IMR-90 (cell line): ENCODE measurements around the gene ERICH6B. TPM values are rescaled to one million over a fixed set of nuclear protein-coding genes. Genes with fewer than 3 reads are reported as not detected.

Experiments
- ATAC-seq: fragments of 200-7000 bp; cut with Tn5 transposase; 2 replicates; pipeline ENCODE4 v1.9.1; 2020; ENCODE audit warnings: low read depth, mild to moderate bottlenecking, moderate library complexity
- BruUV-seq: library from RNA; stranded (reverse); fragments of 400-500 nt; replicated peaks from 2 replicates; lab custom pipeline; 2021; lab: Mats Ljungman, UMichigan
- CTCF ChIA-PET: fragments of 300-600 bp; formaldehyde crosslinking; extraction: SDS; loops from one replicate; lab custom pipeline; 2021; ENCODE audit warnings: antibody characterized with exemption; lab: Yijun Ruan, JAX
- POLR2A ChIA-PET: fragments of 300-600 bp; sonication (Branson Sonifier 250); formaldehyde crosslinking; loops from one replicate; lab custom pipeline; 2022; ENCODE audit warnings: antibody characterized with exemption; ENCODE audit not compliant: unreplicated experiment; lab: Charles Lee
- DNase-seq: peaks from one replicate; pipeline ENCODE4 v3.0.0; 2013
- H2AFZ ChIP-seq: replicated peaks from 2 replicates; pipeline ENCODE3; 2013; ENCODE audit warnings: low read length, mild to moderate bottlenecking; ENCODE audit not compliant: poor library complexity
- H2AK5ac ChIP-seq: 2 replicates; pipeline ENCODE4 v1.6.1; 2013; ENCODE audit warnings: low read depth, low read length, inconsistent platforms
- H2AK9ac ChIP-seq: replicated peaks from 2 replicates; pipeline ENCODE3; 2013; ENCODE audit warnings: mild to moderate bottlenecking, low read depth, low read length, moderate library complexity; ENCODE audit not compliant: poor library complexity
- H2BK120ac ChIP-seq: 2 replicates; pipeline ENCODE4 v1.6.1; 2013; ENCODE audit warnings: low read depth, low read length, inconsistent platforms
- H2BK15ac ChIP-seq: 3 replicates; pipeline ENCODE4 v1.6.1; 2013; ENCODE audit warnings: low read depth, low read length, inconsistent platforms
- H2BK20ac ChIP-seq: 2 replicates; pipeline ENCODE4 v1.6.1; 2013; ENCODE audit warnings: low read depth, mild to moderate bottlenecking, inconsistent platforms, low read length, moderate library complexity
- H2BK5ac ChIP-seq: 2 replicates; pipeline ENCODE4 v1.6.1; 2013; ENCODE audit warnings: mild to moderate bottlenecking, low read depth, low read length, inconsistent platforms; ENCODE audit not compliant: poor library complexity, severe bottlenecking
- H3K14ac ChIP-seq: replicated peaks from 2 replicates; pipeline ENCODE4 v1.6.1; 2013; ENCODE audit warnings: low read depth, low read length, inconsistent platforms
- H3K18ac ChIP-seq: 2 replicates; pipeline ENCODE4 v1.6.1; 2013; ENCODE audit warnings: low read depth, low read length, control low read depth
- H3K23ac ChIP-seq: 2 replicates; pipeline ENCODE4 v1.6.1; 2013; ENCODE audit warnings: low read depth, low read length, inconsistent platforms
- H3K27ac ChIP-seq: 2 replicates; pipeline ENCODE4 v1.5.1; 2013; ENCODE audit warnings: mild to moderate bottlenecking, control low read depth, low read length; ENCODE audit not compliant: insufficient read depth
- H3K27me3 ChIP-seq: 2 replicates; pipeline ENCODE4 v1.6.1; 2013; ENCODE audit warnings: low read length; ENCODE audit not compliant: control insufficient read depth, insufficient read depth
- H3K36me3 ChIP-seq: 2 replicates; pipeline ENCODE4 v1.6.1; 2013; ENCODE audit warnings: low read length, mixed read lengths; ENCODE audit not compliant: control insufficient read depth, insufficient read depth
- H3K4ac ChIP-seq: 2 replicates; pipeline ENCODE4 v1.6.1; 2013; ENCODE audit warnings: low read depth, low read length, inconsistent platforms
- H3K4me1 ChIP-seq: 2 replicates; pipeline ENCODE4 v1.6.1; 2013; ENCODE audit warnings: low read length, mixed read lengths; ENCODE audit not compliant: control insufficient read depth, insufficient read depth
- H3K4me2 ChIP-seq: 2 replicates; pipeline ENCODE4 v1.6.1; 2013; ENCODE audit warnings: low read depth, mild to moderate bottlenecking, control low read depth, low read length, moderate library complexity
- H3K4me3 ChIP-seq: 2 replicates; pipeline ENCODE4 v1.5.1; 2013; ENCODE audit warnings: low read depth, mild to moderate bottlenecking, control low read depth, low read length, moderate library complexity; ENCODE audit not compliant: insufficient read depth
- H3K56ac ChIP-seq: 2 replicates; pipeline ENCODE4 v1.6.1; 2013; ENCODE audit warnings: low read length, inconsistent platforms; ENCODE audit not compliant: insufficient read depth; ENCODE audit errors: extremely low read depth
- H3K79me1 ChIP-seq, 2 experiments: 2 replicates each; pipeline ENCODE4 v1.6.1; 2013; ENCODE audit warnings: low read length in 2 of 2, inconsistent platforms in 1 of 2, low read depth in 1 of 2
- H3K9ac ChIP-seq: 2 replicates; pipeline ENCODE4 v1.6.1; 2013; ENCODE audit warnings: low read depth, low read length, control low read depth
- H3K9me1 ChIP-seq: 2 replicates; pipeline ENCODE4 v1.6.1; 2013; ENCODE audit warnings: low read length, inconsistent platforms; ENCODE audit not compliant: insufficient read depth
- H3K9me3 ChIP-seq: 2 replicates; pipeline ENCODE4 v1.6.1; 2013; ENCODE audit warnings: low read length; ENCODE audit not compliant: control insufficient read depth, insufficient read depth
- H4K20me1 ChIP-seq: 2 replicates; pipeline ENCODE4 v1.6.1; 2013; ENCODE audit warnings: low read length, inconsistent platforms; ENCODE audit not compliant: insufficient read depth
- H4K5ac ChIP-seq: 2 replicates; pipeline ENCODE4 v1.6.1; 2013; ENCODE audit warnings: mild to moderate bottlenecking, low read depth, low read length, control low read depth
- H4K8ac ChIP-seq, 2 experiments: 2 replicates each; pipeline ENCODE4 v1.6.1; 2013; ENCODE audit warnings: low read depth in 2 of 2, low read length in 2 of 2, control low read depth in 1 of 2, inconsistent platforms in 1 of 2
- H4K91ac ChIP-seq: 2 replicates; pipeline ENCODE4 v1.6.1; 2013; ENCODE audit warnings: low read depth, low read length, inconsistent platforms; ENCODE audit not compliant: insufficient read depth
- BHLHE40 ChIP-seq: fragments of 150-350 bp; IDR thresholded peaks from 2 replicates; pipeline ENCODE4 v1.6.1; 2016; ENCODE audit warnings: mild to moderate bottlenecking, low read depth, low read length
- CEBPB ChIP-seq: IDR thresholded peaks from 2 replicates; pipeline ENCODE4 v1.6.1; 2012; ENCODE audit warnings: low read depth, low read length, improper control_type of control experiment
- CHD1 ChIP-seq: IDR thresholded peaks from 2 replicates; pipeline ENCODE4 v1.6.1; 2012; ENCODE audit warnings: low read depth, low read length, improper control_type of control experiment
- ELK1 ChIP-seq: fragments of 150-350 bp; IDR thresholded peaks from 2 replicates; pipeline ENCODE4 v1.6.1; 2016; ENCODE audit warnings: low read depth, mild to moderate bottlenecking, low read length, moderate library complexity, borderline replicate concordance
- FOS ChIP-seq: fragments of 150-350 bp; IDR thresholded peaks from 2 replicates; pipeline ENCODE4 v1.6.1; 2016; ENCODE audit warnings: low read depth, low read length
- MAFK ChIP-seq: IDR thresholded peaks from 2 replicates; pipeline ENCODE4 v1.6.1; 2012; ENCODE audit warnings: low read depth, low read length, improper control_type of control experiment
- MAZ ChIP-seq: IDR thresholded peaks from 2 replicates; pipeline ENCODE4 v1.6.1; 2012; ENCODE audit warnings: low read depth, mild to moderate bottlenecking, low read length, improper control_type of control experiment, moderate library complexity, borderline replicate concordance
- MXI1 ChIP-seq: IDR thresholded peaks from 2 replicates; pipeline ENCODE4 v1.6.1; 2012; ENCODE audit warnings: low read depth, mild to moderate bottlenecking, low read length, moderate library complexity, borderline replicate concordance
- NFE2L2 ChIP-seq: fragments of 150-350 bp; IDR thresholded peaks from 2 replicates; pipeline ENCODE4 v1.6.1; 2016; ENCODE audit warnings: low read depth, mild to moderate bottlenecking, low read length
- POLR2A ChIP-seq: IDR thresholded peaks from 2 replicates; pipeline ENCODE4 v1.6.1; 2012; ENCODE audit warnings: mild to moderate bottlenecking, low read depth, low read length
- RAD21 ChIP-seq: IDR thresholded peaks from 2 replicates; pipeline ENCODE4 v1.6.1; 2012; ENCODE audit warnings: low read length, improper control_type of control experiment
- RCOR1 ChIP-seq: IDR thresholded peaks from 2 replicates; pipeline ENCODE4 v1.6.1; 2012; ENCODE audit warnings: mild to moderate bottlenecking, low read length, improper control_type of control experiment; ENCODE audit not compliant: insufficient replicate concordance
- RFX5 ChIP-seq: IDR thresholded peaks from 2 replicates; pipeline ENCODE4 v1.8.0; 2012; ENCODE audit warnings: low read depth, mild to moderate bottlenecking, low read length, moderate library complexity
- SMC3 ChIP-seq: fragments of 150-350 bp; IDR thresholded peaks from 2 replicates; pipeline ENCODE4 v1.6.1; 2016; ENCODE audit warnings: low read depth, mild to moderate bottlenecking, antibody characterized with exemption, low read length, moderate library complexity
- WGBS, 2 experiments: methylation state at CpG; one replicate each; pipeline versions ENCODE4 v1.1.5 to v1.1.7; 2013; ENCODE audit warnings: missing lambda C conversion rate in 2 of 2; ENCODE audit not compliant: insufficient read length in 1 of 2; ENCODE audit errors: extremely low coverage in 2 of 2; 5-methylcytosine and 5-hydroxymethylcytosine counted together
- dilution Hi-C: fragments of 300-500 bp; cut with HindIII; formaldehyde crosslinking; loops from one replicate; pipeline ENCODE4 v1.14.3; 2018; ENCODE audit warnings: low sequenced_read_pairs; ENCODE audit not compliant: unreplicated experiment
- in situ Hi-C: fragments of 300-500 bp; cut with MboI; formaldehyde crosslinking; loops from 3 replicates; pipeline ENCODE4 v1.14.3; 2019; ENCODE audit warnings: low sequenced_read_pairs, inconsistent platforms, mixed read lengths
- intact Hi-C: fragments of 100-400 bp; cut with micrococcal nuclease; formaldehyde crosslinking; loops from 2 replicates; pipeline ENCODE4 v1.10.0; 2022
- polyA plus RNA-seq, 3 experiments: library from polyadenylated mRNA; depleted of rRNA; stranded (reverse); fragments of >200 nt; gene quantifications; 2 replicates each; pipeline ENCODE4 v1.2.3, GENCODE V29; 2012; ENCODE audit warnings: low replicate concordance in 1 of 3
- total RNA-seq: library from RNA; depleted of rRNA; stranded (reverse); fragments of >200 nt; gene quantifications from 2 replicates; pipeline ENCODE4 v1.2.3, GENCODE V29; 2012
- TF ChIP-seq, protein P1 (sequence below): fragments of 150-350 bp; IDR thresholded peaks from 2 replicates; pipeline ENCODE4 v1.6.1; 2017; ENCODE audit warnings: mild to moderate bottlenecking, antibody characterized with exemption, low read length, low read depth
- TF ChIP-seq, protein P2 (sequence below): conservative IDR thresholded peaks from 2 replicates; pipeline ENCODE4 v1.5.1; 2012; ENCODE audit warnings: mild to moderate bottlenecking, low read depth, low read length, improper control_type of control experiment

The ERICH6B gene
- total and polyA plus RNA-seq, 2 of the 4 experiments (the other 2 are of a cell fraction), result not detected

DNA sequence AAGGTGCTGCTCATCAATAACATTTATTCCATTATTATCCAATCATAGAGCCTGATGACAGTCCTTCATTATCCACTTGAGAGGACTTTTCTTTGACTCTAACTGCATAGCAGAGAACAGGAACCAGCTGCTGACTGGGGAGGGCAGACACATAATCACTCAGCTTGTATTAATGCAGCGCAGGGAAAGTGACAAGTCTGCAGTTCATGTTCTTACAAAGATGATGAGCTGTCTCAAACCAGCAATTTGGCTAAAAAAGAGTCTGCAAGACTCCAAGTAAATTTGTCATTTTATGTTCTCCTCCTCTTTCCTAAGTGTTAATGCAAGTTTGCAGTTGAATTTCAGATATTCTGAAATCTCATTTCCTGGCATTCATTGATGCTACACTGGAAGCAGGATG, 46.6 kb upstream of the ERICH6B start:
- no peak overlapping the region for H3K56ac ChIP-seq
- CTCF ChIA-PET, result no interaction called here
- no peak overlapping the region for H3K4ac ChIP-seq
- BruUV-seq, result no TSS peak
- H2BK5ac ChIP-seq, result no peak overlapping the region
- no peak overlapping the region for H2AFZ ChIP-seq
- H3K4me2 ChIP-seq, result no peak overlapping the region
- H2AK5ac ChIP-seq, result no peak overlapping the region
- dilution Hi-C loops (no loop called here), intact Hi-C loops (no loop called here), in situ Hi-C loops (no loop called here)
- H3K4me3 ChIP-seq, result no peak overlapping the region
- no peak overlapping the region for H4K91ac ChIP-seq
- POLR2A ChIA-PET, result no interaction called here
- no peaks in the 10 kb centered on the region for H3K79me1 ChIP-seq
- H2BK120ac ChIP-seq, result no peak overlapping the region
- H3K9me3 ChIP-seq, result no peaks in the 10 kb centered on the region
- ATAC-seq (no peak), DNase-seq (no peak)
- H3K9ac ChIP-seq, result no peak overlapping the region
- H2BK20ac ChIP-seq, result no peak overlapping the region
- H4K5ac ChIP-seq, result no peak overlapping the region
- H2AK9ac ChIP-seq, result no peak overlapping the region
- no peaks in the 10 kb centered on the region for H3K4me1 ChIP-seq
- H4K8ac ChIP-seq, result no peak overlapping the region
- H2BK15ac ChIP-seq, result no peak overlapping the region
- WGBS, 2 experiments, result 0% methylated on average over 1 of the region's 1 CpG; no CpG with 5 or more reads in 1 of the 2 experiments
- no peaks in the 10 kb centered on the region for H4K20me1 ChIP-seq
- no peaks in the 10 kb centered on the region for H3K36me3 ChIP-seq
- no peak overlapping the region for H3K23ac ChIP-seq
- no peak overlapping the region for H3K14ac ChIP-seq
- H3K27me3 ChIP-seq, result no peaks in the 10 kb centered on the region
- no peak for TF ChIP-seq MXI1
- no peak for TF ChIP-seq SMC3
- no peak for TF ChIP-seq FOS
- TF ChIP-seq, protein P1, sequence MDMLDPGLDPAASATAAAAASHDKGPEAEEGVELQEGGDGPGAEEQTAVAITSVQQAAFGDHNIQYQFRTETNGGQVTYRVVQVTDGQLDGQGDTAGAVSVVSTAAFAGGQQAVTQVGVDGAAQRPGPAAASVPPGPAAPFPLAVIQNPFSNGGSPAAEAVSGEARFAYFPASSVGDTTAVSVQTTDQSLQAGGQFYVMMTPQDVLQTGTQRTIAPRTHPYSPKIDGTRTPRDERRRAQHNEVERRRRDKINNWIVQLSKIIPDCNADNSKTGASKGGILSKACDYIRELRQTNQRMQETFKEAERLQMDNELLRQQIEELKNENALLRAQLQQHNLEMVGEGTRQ, result no peak
- TF ChIP-seq NFE2L2, result no peak
- no peak for TF ChIP-seq ELK1
- TF ChIP-seq POLR2A, result no peak
- no peak for TF ChIP-seq CHD1
- TF ChIP-seq RAD21, result no peak
- no peak for TF ChIP-seq RFX5
- TF ChIP-seq MAZ, result no peak
- TF ChIP-seq BHLHE40, result no peak
- TF ChIP-seq CEBPB, result no peak
- no peak for TF ChIP-seq RCOR1
- TF ChIP-seq MAFK, result no peak
- TF ChIP-seq, protein P2, sequence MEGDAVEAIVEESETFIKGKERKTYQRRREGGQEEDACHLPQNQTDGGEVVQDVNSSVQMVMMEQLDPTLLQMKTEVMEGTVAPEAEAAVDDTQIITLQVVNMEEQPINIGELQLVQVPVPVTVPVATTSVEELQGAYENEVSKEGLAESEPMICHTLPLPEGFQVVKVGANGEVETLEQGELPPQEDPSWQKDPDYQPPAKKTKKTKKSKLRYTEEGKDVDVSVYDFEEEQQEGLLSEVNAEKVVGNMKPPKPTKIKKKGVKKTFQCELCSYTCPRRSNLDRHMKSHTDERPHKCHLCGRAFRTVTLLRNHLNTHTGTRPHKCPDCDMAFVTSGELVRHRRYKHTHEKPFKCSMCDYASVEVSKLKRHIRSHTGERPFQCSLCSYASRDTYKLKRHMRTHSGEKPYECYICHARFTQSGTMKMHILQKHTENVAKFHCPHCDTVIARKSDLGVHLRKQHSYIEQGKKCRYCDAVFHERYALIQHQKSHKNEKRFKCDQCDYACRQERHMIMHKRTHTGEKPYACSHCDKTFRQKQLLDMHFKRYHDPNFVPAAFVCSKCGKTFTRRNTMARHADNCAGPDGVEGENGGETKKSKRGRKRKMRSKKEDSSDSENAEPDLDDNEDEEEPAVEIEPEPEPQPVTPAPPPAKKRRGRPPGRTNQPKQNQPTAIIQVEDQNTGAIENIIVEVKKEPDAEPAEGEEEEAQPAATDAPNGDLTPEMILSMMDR, result no peak
- H3K9me1 ChIP-seq, result no peaks in the 10 kb centered on the region
- H3K27ac ChIP-seq, result no peak overlapping the region
- H3K18ac ChIP-seq, result no peak overlapping the region
